ENCODE data around the gene MAP4K3.

The MAP4K3 gene

DNA sequence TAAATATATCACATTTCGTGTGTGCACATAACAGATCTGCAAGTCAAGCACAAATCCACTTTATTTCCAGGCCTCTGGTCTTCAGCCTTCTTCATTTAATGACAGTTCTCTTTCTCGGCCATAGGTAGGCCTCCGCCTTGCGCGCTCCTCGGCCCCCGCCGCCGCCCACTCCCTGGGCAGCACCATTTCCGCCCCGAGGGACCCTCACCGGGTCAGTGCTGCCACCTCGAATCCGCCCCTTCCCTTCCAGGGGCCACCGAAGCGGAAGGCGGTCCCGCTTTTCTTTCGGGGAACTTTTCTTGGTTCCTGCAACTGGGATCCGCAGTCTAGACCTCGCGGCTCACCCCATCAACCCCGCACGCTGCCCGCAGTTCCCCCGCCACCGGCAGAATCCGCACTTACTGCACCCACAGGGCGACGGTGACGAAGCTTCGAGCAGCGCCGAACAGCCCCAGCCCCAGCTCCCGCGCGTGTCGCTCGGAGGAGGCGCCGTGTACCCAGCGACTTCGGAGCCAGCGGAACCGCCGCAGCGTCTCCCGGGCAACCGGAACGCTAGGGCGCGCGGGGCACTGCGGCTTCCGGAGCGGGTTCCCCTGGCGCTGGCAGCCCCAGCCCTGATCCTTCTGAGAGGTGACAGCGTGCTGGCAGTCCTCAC is 193.5 kb downstream of the MAP4K3 start, which contains the start of gene CDKL4:
Gene CDKL4 (minus strand): TSS at position 502 of the 655 bp plus-strand sequence.
- H3K4me3 ChIP-seq (ENCODE audit: low read depth, low read length), result peak within 1 kb of the TSS; percentile 43
- in situ Hi-C loops (cut with HindIII; ENCODE audit: low sequenced_read_pairs), result no loop called here
- no peak for DNase-seq (ENCODE audit: low read depth, low spot score)
- TF ChIP-seq, protein P1, sequence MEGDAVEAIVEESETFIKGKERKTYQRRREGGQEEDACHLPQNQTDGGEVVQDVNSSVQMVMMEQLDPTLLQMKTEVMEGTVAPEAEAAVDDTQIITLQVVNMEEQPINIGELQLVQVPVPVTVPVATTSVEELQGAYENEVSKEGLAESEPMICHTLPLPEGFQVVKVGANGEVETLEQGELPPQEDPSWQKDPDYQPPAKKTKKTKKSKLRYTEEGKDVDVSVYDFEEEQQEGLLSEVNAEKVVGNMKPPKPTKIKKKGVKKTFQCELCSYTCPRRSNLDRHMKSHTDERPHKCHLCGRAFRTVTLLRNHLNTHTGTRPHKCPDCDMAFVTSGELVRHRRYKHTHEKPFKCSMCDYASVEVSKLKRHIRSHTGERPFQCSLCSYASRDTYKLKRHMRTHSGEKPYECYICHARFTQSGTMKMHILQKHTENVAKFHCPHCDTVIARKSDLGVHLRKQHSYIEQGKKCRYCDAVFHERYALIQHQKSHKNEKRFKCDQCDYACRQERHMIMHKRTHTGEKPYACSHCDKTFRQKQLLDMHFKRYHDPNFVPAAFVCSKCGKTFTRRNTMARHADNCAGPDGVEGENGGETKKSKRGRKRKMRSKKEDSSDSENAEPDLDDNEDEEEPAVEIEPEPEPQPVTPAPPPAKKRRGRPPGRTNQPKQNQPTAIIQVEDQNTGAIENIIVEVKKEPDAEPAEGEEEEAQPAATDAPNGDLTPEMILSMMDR (IDR thresholded peaks at IDR 0.05; ENCODE audit: low read depth, low read length), result no peak

DNA sequence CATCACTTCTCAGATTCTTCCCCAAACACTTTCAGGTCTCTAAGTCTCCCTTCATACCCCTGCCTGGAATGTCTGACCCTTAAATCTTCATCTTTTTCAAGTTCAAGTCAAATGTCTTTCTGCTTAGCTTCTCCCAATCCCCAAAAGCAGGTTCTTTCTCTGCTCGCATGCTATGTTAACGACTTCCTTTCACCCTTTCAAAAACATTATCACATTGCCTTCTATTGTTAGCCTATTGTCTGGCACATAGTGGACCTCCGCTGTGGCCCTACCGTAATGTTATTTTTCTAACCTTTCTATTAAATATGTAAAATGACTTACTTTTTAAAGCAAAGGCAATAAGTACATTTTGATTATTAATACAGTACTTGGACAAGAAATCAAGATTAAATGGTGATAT is 195.5 kb downstream of the MAP4K3 start:
- no peak for DNase-seq (ENCODE audit: low read depth, low spot score)
- no peak overlapping the region for H3K4me3 ChIP-seq (ENCODE audit: low read depth, low read length)
- in situ Hi-C loops (cut with HindIII; ENCODE audit: low sequenced_read_pairs), result no loop called here
- TF ChIP-seq, protein P1 (IDR thresholded peaks at IDR 0.05; ENCODE audit: low read depth, low read length), result no peak

DNA sequence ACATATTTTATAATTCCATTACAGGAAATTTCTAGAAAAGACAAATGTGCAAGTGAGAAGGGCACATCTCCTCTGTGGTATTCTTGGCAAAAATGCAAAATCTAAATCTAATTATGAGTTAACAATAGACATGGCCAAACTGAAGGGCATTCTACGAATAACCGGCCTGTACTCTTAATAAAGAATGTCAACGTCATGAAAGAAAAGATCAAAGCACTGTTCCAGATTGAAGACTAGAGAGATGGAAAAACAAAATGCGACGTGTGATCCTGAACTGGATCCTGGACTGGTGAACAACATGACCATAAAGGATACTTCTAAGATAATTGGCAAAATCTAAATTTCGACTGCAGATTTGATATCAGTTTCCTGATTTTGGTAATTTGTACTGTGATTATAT is 196.3 kb downstream of the MAP4K3 start:
- no peak overlapping the region for H3K4me3 ChIP-seq (ENCODE audit: low read depth, low read length)
- in situ Hi-C loops (cut with HindIII; ENCODE audit: low sequenced_read_pairs), result no loop called here
- TF ChIP-seq, protein P1 (IDR thresholded peaks at IDR 0.05; ENCODE audit: low read depth, low read length), result no peak
- no peak for DNase-seq (ENCODE audit: low read depth, low spot score)

DNA sequence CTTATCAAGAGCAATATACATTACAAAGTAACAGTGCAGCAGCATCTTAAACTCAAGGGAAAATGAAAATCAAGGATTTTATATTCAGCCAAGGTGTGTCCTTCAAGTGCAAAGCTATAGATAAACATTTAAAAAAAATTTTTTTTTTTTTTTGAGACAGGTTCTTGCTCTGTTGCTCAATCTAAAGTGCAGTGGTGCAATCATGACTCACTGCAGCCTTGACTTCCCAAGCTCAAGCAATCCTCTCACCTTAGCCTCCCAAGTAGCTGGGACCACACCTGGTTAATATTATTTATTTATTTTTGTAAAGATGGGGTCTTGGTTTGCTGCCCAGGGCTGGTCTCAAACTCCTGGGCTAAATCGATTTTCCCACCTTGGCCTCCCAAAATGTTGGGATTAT is 202.3 kb downstream of the MAP4K3 start:
- H3K4me3 ChIP-seq (ENCODE audit: low read depth, low read length), result no peak overlapping the region
- TF ChIP-seq, protein P1 (IDR thresholded peaks at IDR 0.05; ENCODE audit: low read depth, low read length), result no peak
- in situ Hi-C loops (cut with HindIII; ENCODE audit: low sequenced_read_pairs), result no loop called here
- DNase-seq (ENCODE audit: low read depth, low spot score), result no peak

DNA sequence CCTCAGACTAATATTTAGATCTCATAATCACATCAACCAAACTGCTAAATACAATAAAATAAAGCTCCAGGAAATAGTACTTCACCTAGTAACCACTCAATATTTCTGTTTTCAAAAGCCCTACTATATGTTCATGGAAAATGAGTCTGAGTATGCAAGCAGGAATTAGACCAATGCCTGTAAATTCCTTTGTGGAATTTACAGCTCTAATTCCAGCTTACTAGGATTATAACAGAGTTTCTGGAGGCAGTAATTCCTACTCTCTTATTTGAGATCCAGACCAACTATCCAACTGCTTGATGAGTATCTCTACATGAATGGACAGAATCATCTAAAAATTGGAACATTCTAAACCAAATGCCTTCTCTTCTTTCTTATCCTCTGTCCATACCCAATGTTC is 204.9 kb downstream of the MAP4K3 start:
- TF ChIP-seq, protein P1 (IDR thresholded peaks at IDR 0.05; ENCODE audit: low read depth, low read length), result no peak
- DNase-seq (ENCODE audit: low read depth, low spot score), result no peak
- H3K4me3 ChIP-seq (ENCODE audit: low read depth, low read length), result no peak overlapping the region
- in situ Hi-C loops (cut with HindIII; ENCODE audit: low sequenced_read_pairs), result no loop called here

DNA sequence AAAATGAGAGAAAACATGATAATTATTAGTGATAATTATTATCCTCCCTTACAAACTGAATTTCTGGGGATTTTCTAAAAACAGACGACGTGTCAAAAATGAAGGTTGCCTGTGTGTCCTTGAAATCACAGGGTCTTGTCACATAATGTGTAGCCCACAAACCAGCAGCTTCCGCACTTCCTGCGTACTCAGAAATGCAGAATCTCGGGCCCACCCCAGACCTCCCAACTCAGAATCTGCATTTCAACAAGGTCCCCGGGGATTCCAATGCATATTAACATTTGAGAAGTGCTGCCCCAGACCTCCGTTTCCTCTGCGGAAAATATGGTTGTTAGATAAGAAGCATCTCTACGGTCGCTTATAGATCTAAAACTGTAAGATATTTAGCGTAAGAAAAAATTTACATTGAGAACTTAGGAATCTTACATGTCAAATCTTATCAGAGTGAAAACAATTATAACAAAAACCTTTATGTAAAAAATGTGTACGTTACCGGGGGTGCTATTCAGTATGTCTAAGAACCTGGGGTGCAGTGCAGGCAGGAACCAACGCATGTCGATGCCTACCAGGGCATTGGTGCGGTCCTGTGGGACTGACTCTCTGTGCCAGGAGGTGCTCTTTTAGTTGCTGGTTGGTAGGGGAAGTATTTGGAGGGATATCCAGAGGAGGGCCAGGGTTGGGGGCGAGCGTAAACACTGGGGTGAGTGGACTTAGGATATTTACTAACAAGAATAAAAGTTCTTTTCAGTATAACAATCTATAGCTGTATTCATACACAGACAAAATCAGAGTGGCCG is 208.5 kb downstream of the MAP4K3 start:
- TF ChIP-seq, protein P1 (IDR thresholded peaks at IDR 0.05; ENCODE audit: low read depth, low read length), result no peak
- in situ Hi-C loops (cut with HindIII; ENCODE audit: low sequenced_read_pairs), result no loop called here
- DNase-seq (ENCODE audit: low read depth, low spot score), result no peak
- H3K4me3 ChIP-seq (ENCODE audit: low read depth, low read length), result peak overlapping the region; percentile 21

Data from astrocyte of the spinal cord (primary cell).